CD14-positive monocyte (primary cell): ENCODE results near the gene GCK. TPM values are rescaled to one million over a fixed set of nuclear protein-coding genes. Genes with fewer than 3 reads are reported as not detected.

Experiments used
- DNase-seq, 3 donors: peaks; one replicate each; pipeline ENCODE4 v3.0.0-alpha.2; 2011 to 2022
- H2AFZ ChIP-seq: 2 replicates; pipeline ENCODE4 v1.6.0; 2012; ENCODE audit warnings: mild to moderate bottlenecking, low read depth, low read length, inconsistent platforms; ENCODE audit not compliant: insufficient read depth, poor library complexity, severe bottlenecking
- H3K27ac ChIP-seq, 2 donors: 1 replicate in 1 of 2; 2 replicates in 1 of 2; pipeline ENCODE4 v1.5.1; 2012 to 2013; ENCODE audit warnings: low read length in 2 of 2, control low read depth in 1 of 2, inconsistent platforms in 1 of 2, low read depth in 1 of 2, mild to moderate bottlenecking in 1 of 2
- H3K27me3 ChIP-seq, 2 donors: one replicate each; pipeline versions ENCODE4 v1.6.0 to v1.6.1; 2011 to 2013; ENCODE audit warnings: low read length in 2 of 2; ENCODE audit not compliant: control insufficient read depth in 2 of 2, insufficient read depth in 2 of 2
- H3K36me3 ChIP-seq, 2 donors: replicated peaks in 1 of 2; 1 replicate in 1 of 2; 2 replicates in 1 of 2; pipeline versions ENCODE4 v1.5.1 to v1.6.1; 2012 to 2013; ENCODE audit warnings: low read length in 2 of 2, control low read depth in 1 of 2, inconsistent platforms in 1 of 2, mild to moderate bottlenecking in 1 of 2; ENCODE audit not compliant: insufficient read depth in 2 of 2, control insufficient read depth in 1 of 2
- H3K4me1 ChIP-seq, 2 donors: 1 replicate in 1 of 2; 2 replicates in 1 of 2; pipeline versions ENCODE4 v1.5.1 to v1.6.1; 2012 to 2013; ENCODE audit warnings: low read length in 2 of 2, control low read depth in 1 of 2, inconsistent platforms in 1 of 2, mild to moderate bottlenecking in 1 of 2, moderate library complexity in 1 of 2; ENCODE audit not compliant: insufficient read depth in 2 of 2, control insufficient read depth in 1 of 2
- H3K4me2 ChIP-seq: replicated peaks from 2 replicates; pipeline ENCODE3; 2012; ENCODE audit warnings: low read length, moderate library complexity, mild to moderate bottlenecking; ENCODE audit not compliant: poor library complexity, severe bottlenecking; ENCODE audit errors: extremely low read depth
- H3K4me3 ChIP-seq, 3 experiments: fragments of 200-600 bp in 1 of 3; sonication (generic) in 1 of 3; replicated peaks in 1 of 3; 1 replicate in 2 of 3; 2 replicates in 1 of 3; pipeline ENCODE4 v1.5.1; 2011 to 2013; ENCODE audit warnings: low read length in 3 of 3, mild to moderate bottlenecking in 3 of 3, control low read depth in 2 of 3, low read depth in 2 of 3, inconsistent platforms in 1 of 3, moderate library complexity in 1 of 3
- H3K79me2 ChIP-seq: 2 replicates; pipeline ENCODE4 v1.6.0; 2012; ENCODE audit warnings: mild to moderate bottlenecking, control low read depth, inconsistent platforms, low read length, moderate library complexity; ENCODE audit not compliant: insufficient read depth
- H3K9ac ChIP-seq: 2 replicates; pipeline ENCODE4 v1.6.0; 2017; ENCODE audit warnings: low read length, mild to moderate bottlenecking; ENCODE audit not compliant: insufficient read depth, poor library complexity, severe bottlenecking
- H3K9me3 ChIP-seq, 2 donors: replicated peaks in 1 of 2; 1 replicate in 1 of 2; 2 replicates in 1 of 2; pipeline versions ENCODE4 v1.5.1 to v1.6.1; 2012 to 2013; ENCODE audit warnings: low read length in 2 of 2, control low read depth in 1 of 2; ENCODE audit not compliant: control insufficient read depth in 1 of 2, insufficient read depth in 1 of 2
- H4K20me1 ChIP-seq: 2 replicates; pipeline ENCODE4 v1.6.0; 2012; ENCODE audit warnings: mild to moderate bottlenecking, low read length, control low read depth, moderate library complexity; ENCODE audit not compliant: insufficient read depth
- H3K27ac Mint-ChIP-seq, 7 donors: one replicate each; pipeline ENCODE4 v1.8.0; 2020; ENCODE audit warnings: mild to moderate bottlenecking in 7 of 7, mixed read lengths in 7 of 7, moderate library complexity in 6 of 7, inconsistent platforms in 2 of 7
- H3K27me3 Mint-ChIP-seq, 3 donors: one replicate each; pipeline ENCODE4 v1.8.0; 2021 to 2022; ENCODE audit warnings: low read depth in 3 of 3, mild to moderate bottlenecking in 3 of 3, mixed read lengths in 3 of 3, moderate library complexity in 3 of 3, inconsistent platforms in 1 of 3
- H3K36me3 Mint-ChIP-seq, 2 donors: one replicate each; pipeline ENCODE4 v1.8.0; 2020; ENCODE audit warnings: mixed read lengths in 2 of 2, inconsistent platforms in 1 of 2, mild to moderate bottlenecking in 1 of 2
- H3K4me1 Mint-ChIP-seq: one replicate; pipeline ENCODE4 v1.8.0; 2020; ENCODE audit warnings: mild to moderate bottlenecking, mixed read lengths
- H3K4me3 Mint-ChIP-seq, 2 donors: one replicate each; pipeline ENCODE4 v1.8.0; 2020; ENCODE audit warnings: mild to moderate bottlenecking in 2 of 2, mixed read lengths in 2 of 2, moderate library complexity in 1 of 2
- H3K9me3 Mint-ChIP-seq, 7 donors: one replicate each; pipeline ENCODE4 v1.8.0; 2020 to 2022; ENCODE audit warnings: mixed read lengths in 7 of 7, mild to moderate bottlenecking in 6 of 7, moderate library complexity in 6 of 7, inconsistent platforms in 2 of 7
- CTCF ChIP-seq: fragments of 200-600 bp; IDR thresholded peaks from one replicate; pipeline ENCODE4 v1.8.0; 2022; ENCODE audit warnings: antibody characterized with exemption, mild to moderate bottlenecking
- WGBS: methylation state at CpG from one replicate; pipeline ENCODE4 v1.1.5; 2013; ENCODE audit warnings: missing lambda C conversion rate; ENCODE audit not compliant: insufficient coverage; 5-methylcytosine and 5-hydroxymethylcytosine counted together
- intact Hi-C, 2 donors: fragments of 100-400 bp; cut with micrococcal nuclease; formaldehyde crosslinking; loops; one replicate each; pipeline versions ENCODE4 v1.15.0 to v1.15.1; 2023
- polyA plus RNA-seq, 3 donors: library from polyadenylated mRNA; depleted of rRNA in 1 of 3; unstranded in 2 of 3; stranded (reverse) in 1 of 3; fragments of 300-500 nt in 2 of 3; fragments of >200 nt in 1 of 3; fragmentation: Illumina TruSeq in 2 of 3; gene quantifications; 1 replicate in 2 of 3; 2 replicates in 1 of 3; pipeline ENCODE4 v1.2.3, GENCODE V29; 2012 to 2021

The GCK gene
- polyA plus RNA-seq, 3 donors, result not detected

GRCh38 chr7:44112231-44112996 lies 76.8 kb downstream of the GCK start:
- TF ChIP-seq CTCF, result no peak
- no peak overlapping the region for H3K4me2 ChIP-seq
- Mint-ChIP-seq H3K4me1 (no peaks in the 10 kb centered on the region), H3K36me3 (peaks cover 10 to 37% of the 10 kb centered on the region in 2 donors), H3K9me3 (peaks cover 0 to 8% (median 3%) of the 10 kb centered on the region in 7 donors), H3K27ac (no peak overlapping the region), H3K4me3 (no peak overlapping the region), H3K27me3 (peaks cover 0 to 2% (median under 1%) of the 10 kb centered on the region in 3 donors)
- no peak overlapping the region for H3K27ac ChIP-seq
- no peak overlapping the region for H3K4me3 ChIP-seq
- no peak overlapping the region for H3K9ac ChIP-seq
- no peak for DNase-seq
- no peaks in the 10 kb centered on the region for H3K79me2 ChIP-seq
- H3K4me1 ChIP-seq, result no peaks in the 10 kb centered on the region
- 96% methylated on average over 35 of the region's 41 CpGs for WGBS
- peaks cover 9 to 11% of the 10 kb centered on the region in 2 donors for H3K36me3 ChIP-seq
- no peaks in the 10 kb centered on the region for H3K27me3 ChIP-seq
- intact Hi-C loops, result no loop called here
- no peaks in the 10 kb centered on the region for H3K9me3 ChIP-seq
- no peak overlapping the region for H2AFZ ChIP-seq
- no peaks in the 10 kb centered on the region for H4K20me1 ChIP-seq

GRCh38 chr7:44111761-44112160 lies 77.5 kb downstream of the GCK start:
- DNase-seq, result no peak
- no peak for TF ChIP-seq CTCF
- Mint-ChIP-seq H3K36me3 (peaks cover 10 to 31% of the 10 kb centered on the region in 2 donors), H3K27me3 (peaks cover 0 to 2% (median 2%) of the 10 kb centered on the region in 3 donors), H3K9me3 (peaks cover 0 to 8% (median 3%) of the 10 kb centered on the region in 7 donors), H3K27ac (no peak overlapping the region), H3K4me1 (no peaks in the 10 kb centered on the region), H3K4me3 (no peak overlapping the region)
- Histone ChIP-seq H3K9me3 (no peaks in the 10 kb centered on the region), H3K4me1 (no peaks in the 10 kb centered on the region), H3K36me3 (peaks cover 5 to 8% of the 10 kb centered on the region in 2 donors), H3K4me3 (no peak overlapping the region), H4K20me1 (no peaks in the 10 kb centered on the region), H2AFZ (no peak overlapping the region), H3K9ac (no peak overlapping the region), H3K27me3 (no peaks in the 10 kb centered on the region), H3K79me2 (no peaks in the 10 kb centered on the region), H3K27ac (no peak overlapping the region), H3K4me2 (no peak overlapping the region)
- 95% methylated on average over 15 of the region's 16 CpGs for WGBS
- intact Hi-C loops, result no loop called here
